ENCODE measurements around the gene KCNJ9.
A peak's percentile ranks its signal among the peaks of the same experiment; 100 is the strongest.

DNA sequence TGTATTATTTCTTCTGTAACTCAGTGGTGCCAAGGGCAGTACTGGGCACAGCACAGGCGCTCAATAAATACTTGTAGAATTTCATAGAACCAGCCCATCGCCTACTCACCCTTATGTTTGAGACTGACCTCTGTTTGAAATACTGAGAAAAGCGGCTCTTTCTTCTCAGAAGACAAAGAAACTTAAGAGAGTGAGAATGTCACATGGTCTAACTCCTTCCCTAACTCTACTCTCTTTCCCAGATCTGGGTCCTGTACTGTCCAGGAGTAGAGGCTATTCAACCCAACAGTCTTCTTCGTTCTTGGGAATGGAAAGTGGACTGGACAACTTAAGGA, 12.9 kb downstream of the KCNJ9 start:
- TF ChIP-seq GABPA (IDR thresholded peaks at IDR 0.05 in 1 of 2, conservative IDR thresholded peaks at IDR 0.05 in 1 of 2) (no peak), CTCF (IDR thresholded peaks at IDR 0.05; ENCODE audit: low read depth, low read length, missing input control) (no peak), HNF4G (IDR thresholded peaks at IDR 0.05) (no peak), TAF1 (conservative IDR thresholded peaks at IDR 0.05) (no peak), SP1 (IDR thresholded peaks at IDR 0.05) (peak; percentile 88), YY1 (IDR thresholded peaks at IDR 0.05) (no peak), RXRA (IDR thresholded peaks at IDR 0.05) (peak in 1 of 2 donors; percentile 56), EGR1 (IDR thresholded peaks at IDR 0.05; ENCODE audit: low read depth in 2 of 2) (no peak)
- TF ChIP-seq, protein P1, sequence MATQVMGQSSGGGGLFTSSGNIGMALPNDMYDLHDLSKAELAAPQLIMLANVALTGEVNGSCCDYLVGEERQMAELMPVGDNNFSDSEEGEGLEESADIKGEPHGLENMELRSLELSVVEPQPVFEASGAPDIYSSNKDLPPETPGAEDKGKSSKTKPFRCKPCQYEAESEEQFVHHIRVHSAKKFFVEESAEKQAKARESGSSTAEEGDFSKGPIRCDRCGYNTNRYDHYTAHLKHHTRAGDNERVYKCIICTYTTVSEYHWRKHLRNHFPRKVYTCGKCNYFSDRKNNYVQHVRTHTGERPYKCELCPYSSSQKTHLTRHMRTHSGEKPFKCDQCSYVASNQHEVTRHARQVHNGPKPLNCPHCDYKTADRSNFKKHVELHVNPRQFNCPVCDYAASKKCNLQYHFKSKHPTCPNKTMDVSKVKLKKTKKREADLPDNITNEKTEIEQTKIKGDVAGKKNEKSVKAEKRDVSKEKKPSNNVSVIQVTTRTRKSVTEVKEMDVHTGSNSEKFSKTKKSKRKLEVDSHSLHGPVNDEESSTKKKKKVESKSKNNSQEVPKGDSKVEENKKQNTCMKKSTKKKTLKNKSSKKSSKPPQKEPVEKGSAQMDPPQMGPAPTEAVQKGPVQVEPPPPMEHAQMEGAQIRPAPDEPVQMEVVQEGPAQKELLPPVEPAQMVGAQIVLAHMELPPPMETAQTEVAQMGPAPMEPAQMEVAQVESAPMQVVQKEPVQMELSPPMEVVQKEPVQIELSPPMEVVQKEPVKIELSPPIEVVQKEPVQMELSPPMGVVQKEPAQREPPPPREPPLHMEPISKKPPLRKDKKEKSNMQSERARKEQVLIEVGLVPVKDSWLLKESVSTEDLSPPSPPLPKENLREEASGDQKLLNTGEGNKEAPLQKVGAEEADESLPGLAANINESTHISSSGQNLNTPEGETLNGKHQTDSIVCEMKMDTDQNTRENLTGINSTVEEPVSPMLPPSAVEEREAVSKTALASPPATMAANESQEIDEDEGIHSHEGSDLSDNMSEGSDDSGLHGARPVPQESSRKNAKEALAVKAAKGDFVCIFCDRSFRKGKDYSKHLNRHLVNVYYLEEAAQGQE (IDR thresholded peaks at IDR 0.05): peak; percentile 56

Data from liver (tissue), 3 donors.